MCF 10A (cell line): ENCODE measurements around the gene ACTR1A. TPM values are rescaled to one million over a fixed set of nuclear protein-coding genes. Genes with fewer than 3 reads are reported as not detected.

Experiments
- BruUV-seq: library from RNA; stranded (reverse); fragments of 400-500 nt; replicated peaks from 2 replicates; lab custom pipeline; 2021; lab: Mats Ljungman, UMichigan
- CTCF ChIA-PET: fragments of 300-600 bp; sonication (Branson Sonifier 250); formaldehyde crosslinking; extraction: SDS; loops from one replicate; lab custom pipeline; 2021; ENCODE audit warnings: antibody characterized with exemption, inconsistent platforms; lab: Yijun Ruan, JAX
- POLR2A ChIA-PET: fragments of 300-600, 350-650 bp; sonication (Branson Sonifier 250); formaldehyde crosslinking; extraction: SDS; loops from one replicate; lab custom pipeline; 2020; ENCODE audit warnings: antibody characterized with exemption, inconsistent platforms; lab: Yijun Ruan, JAX
- DNase-seq: peaks from one replicate; pipeline ENCODE4 v3.0.0-alpha.2; 2018; ENCODE audit not compliant: unreplicated experiment
- H3K27ac Mint-ChIP-seq: one replicate; pipeline ENCODE4 v1.8.0; 2022; ENCODE audit warnings: mild to moderate bottlenecking, low read depth, mixed read lengths; ENCODE audit not compliant: unreplicated experiment
- H3K27me3 Mint-ChIP-seq: one replicate; pipeline ENCODE4 v1.8.0; 2022; ENCODE audit warnings: mixed read lengths; ENCODE audit not compliant: insufficient read depth, unreplicated experiment
- H3K36me3 Mint-ChIP-seq: one replicate; pipeline ENCODE4 v1.8.0; 2022; ENCODE audit warnings: mild to moderate bottlenecking, moderate library complexity, mixed read lengths; ENCODE audit not compliant: insufficient read depth, unreplicated experiment
- H3K4me1 Mint-ChIP-seq: one replicate; pipeline ENCODE4 v1.8.0; 2022; ENCODE audit warnings: mixed read lengths; ENCODE audit not compliant: insufficient read depth, unreplicated experiment
- H3K4me3 Mint-ChIP-seq: one replicate; pipeline ENCODE4 v1.8.0; 2022; ENCODE audit warnings: mild to moderate bottlenecking, moderate library complexity, mixed read lengths; ENCODE audit not compliant: unreplicated experiment
- H3K9me3 Mint-ChIP-seq: one replicate; pipeline ENCODE4 v1.8.0; 2022; ENCODE audit warnings: mixed read lengths; ENCODE audit not compliant: unreplicated experiment
- intact Hi-C: fragments of 100-400 bp; cut with micrococcal nuclease; formaldehyde crosslinking; loops from 2 replicates; pipeline ENCODE4 v1.14.1; 2022
- total RNA-seq: library from RNA; stranded (reverse); gene quantifications from 2 replicates; pipeline ENCODE4 v1.2.3, GENCODE V29; 2022
- TF ChIP-seq, protein P1 (sequence below): fragments of 200-600 bp; IDR thresholded peaks from one replicate; pipeline ENCODE4 v1.8.0; 2022; ENCODE audit warnings: antibody characterized with exemption, mild to moderate bottlenecking; ENCODE audit not compliant: unreplicated experiment

ACTR1A gene
- total RNA-seq, 1 experiment from 2014 or later: 60.1 TPM

DNA sequence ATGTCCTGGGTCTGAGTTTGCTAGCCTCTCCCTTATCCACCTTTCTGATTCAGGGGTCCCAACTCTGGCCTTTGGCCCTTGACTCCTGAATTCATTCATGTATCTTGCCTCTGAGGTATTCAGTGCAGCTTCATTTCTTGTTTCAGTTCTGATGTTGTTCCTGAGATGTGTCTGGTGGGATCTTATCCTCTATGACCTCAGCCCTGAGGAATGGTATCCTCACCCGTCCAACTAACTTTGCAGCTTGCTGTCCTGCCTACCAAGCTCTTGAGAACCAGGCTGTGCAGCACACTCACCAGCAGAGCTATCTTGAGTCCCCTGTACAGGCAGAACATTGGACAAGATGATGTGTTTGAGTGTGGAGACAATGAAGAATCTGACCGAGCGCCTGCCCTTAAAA is 15.0 kb upstream of the ACTR1A start:
- no peaks in the 10 kb centered on the region for H3K9me3 Mint-ChIP-seq
- ChIA-PET CTCF (interaction anchor here (1.0 to 1.5 kb wide), 2 partner anchors 13 to 64 kb away, joined by 3 to 7 read pairs; partner anchors contain the start of gene SUFU), POLR2A (interaction anchor here (1.4 to 1.9 kb wide), 2 partner anchors 13 to 15 kb away, joined by 4 to 9 read pairs; partner anchors contain the start of genes ACTR1A and SUFU)
- no peak for DNase-seq
- no peak overlapping the region for H3K4me3 Mint-ChIP-seq
- H3K36me3 Mint-ChIP-seq: peaks cover 32% of the 10 kb centered on the region
- BruUV-seq: no TSS peak
- intact Hi-C loops: no loop called here
- peaks cover 6% of the 10 kb centered on the region for H3K4me1 Mint-ChIP-seq
- TF ChIP-seq, protein P1, sequence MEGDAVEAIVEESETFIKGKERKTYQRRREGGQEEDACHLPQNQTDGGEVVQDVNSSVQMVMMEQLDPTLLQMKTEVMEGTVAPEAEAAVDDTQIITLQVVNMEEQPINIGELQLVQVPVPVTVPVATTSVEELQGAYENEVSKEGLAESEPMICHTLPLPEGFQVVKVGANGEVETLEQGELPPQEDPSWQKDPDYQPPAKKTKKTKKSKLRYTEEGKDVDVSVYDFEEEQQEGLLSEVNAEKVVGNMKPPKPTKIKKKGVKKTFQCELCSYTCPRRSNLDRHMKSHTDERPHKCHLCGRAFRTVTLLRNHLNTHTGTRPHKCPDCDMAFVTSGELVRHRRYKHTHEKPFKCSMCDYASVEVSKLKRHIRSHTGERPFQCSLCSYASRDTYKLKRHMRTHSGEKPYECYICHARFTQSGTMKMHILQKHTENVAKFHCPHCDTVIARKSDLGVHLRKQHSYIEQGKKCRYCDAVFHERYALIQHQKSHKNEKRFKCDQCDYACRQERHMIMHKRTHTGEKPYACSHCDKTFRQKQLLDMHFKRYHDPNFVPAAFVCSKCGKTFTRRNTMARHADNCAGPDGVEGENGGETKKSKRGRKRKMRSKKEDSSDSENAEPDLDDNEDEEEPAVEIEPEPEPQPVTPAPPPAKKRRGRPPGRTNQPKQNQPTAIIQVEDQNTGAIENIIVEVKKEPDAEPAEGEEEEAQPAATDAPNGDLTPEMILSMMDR: no peak
- no peaks in the 10 kb centered on the region for H3K27me3 Mint-ChIP-seq
- H3K27ac Mint-ChIP-seq: no peak overlapping the region

DNA sequence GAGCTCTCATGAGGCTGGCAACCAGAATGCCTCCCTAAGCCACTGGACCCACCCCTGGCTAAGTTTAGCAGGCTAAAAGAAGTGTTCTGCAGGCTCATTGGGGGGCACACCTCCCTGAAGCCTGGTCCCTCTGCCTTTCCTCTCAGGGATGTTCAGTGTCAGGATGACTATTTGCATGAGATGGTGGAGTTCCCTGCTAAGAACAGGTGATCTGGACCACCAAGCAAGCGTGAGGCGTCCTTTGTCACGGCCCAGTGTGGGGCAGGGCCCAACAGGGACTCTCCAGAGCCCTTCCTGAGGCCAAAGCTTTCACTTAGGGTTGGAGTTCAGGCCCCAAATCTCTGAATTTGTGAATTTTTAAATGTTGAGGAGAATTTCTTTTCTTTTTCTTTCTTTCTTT is 13.2 kb upstream of the ACTR1A start:
- no peak for DNase-seq
- H3K9me3 Mint-ChIP-seq: no peaks in the 10 kb centered on the region
- no peaks in the 10 kb centered on the region for H3K27me3 Mint-ChIP-seq
- intact Hi-C loops: no loop called here
- H3K36me3 Mint-ChIP-seq: peaks cover 47% of the 10 kb centered on the region
- ChIA-PET POLR2A (interaction anchor here (1.0 kb wide), 1 partner anchor 126 kb away, joined by 3 read pairs; no protein-coding TSS in a partner anchor), CTCF (no interaction called here)
- TF ChIP-seq, protein P1: no peak
- no peak overlapping the region for H3K4me3 Mint-ChIP-seq
- no peak overlapping the region for H3K27ac Mint-ChIP-seq
- H3K4me1 Mint-ChIP-seq: peaks cover 6% of the 10 kb centered on the region
- no TSS peak for BruUV-seq

DNA sequence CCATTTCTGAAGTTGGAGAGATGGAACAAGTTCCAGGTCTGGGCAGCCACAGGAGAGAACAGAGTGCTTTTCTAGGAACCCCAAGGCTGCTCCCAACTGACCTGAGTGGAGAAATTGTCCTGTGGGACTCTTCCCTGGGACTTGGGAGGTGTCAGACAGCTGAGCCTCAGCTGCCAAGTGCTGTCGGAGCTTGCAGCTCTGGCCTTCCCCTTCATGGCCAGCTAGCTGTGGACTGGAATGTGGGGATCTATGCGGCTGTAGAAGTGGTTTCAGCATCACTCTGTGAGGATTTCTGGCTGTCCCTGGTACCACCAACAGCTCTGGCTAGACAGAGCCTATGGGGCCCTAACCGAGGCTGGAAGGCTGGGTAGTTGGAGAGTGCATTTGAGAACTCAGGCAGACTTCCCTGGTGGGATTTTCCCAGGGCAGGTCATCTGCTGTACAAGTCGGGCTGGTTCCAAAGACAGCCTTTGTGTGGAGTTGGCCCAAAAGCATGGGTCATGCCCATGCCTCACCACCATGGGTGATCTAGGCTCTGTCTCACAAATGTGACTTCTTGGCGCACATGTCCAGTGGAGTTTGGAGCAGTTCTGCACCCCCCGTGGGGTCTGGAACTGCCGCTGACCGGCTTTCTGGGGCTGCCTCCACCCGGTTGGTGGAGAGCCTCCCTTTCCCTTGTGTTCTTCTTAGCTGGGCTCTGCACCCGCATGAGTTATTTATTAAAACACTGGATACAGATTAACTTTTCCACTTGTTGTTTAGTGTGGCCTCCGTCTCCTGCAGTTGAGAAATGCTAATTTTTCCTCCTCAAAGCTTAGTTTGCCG is 12.2 kb upstream of the ACTR1A start:
- CTCF ChIA-PET: no interaction called here
- H3K4me1 Mint-ChIP-seq: no peaks in the 10 kb centered on the region

More for the DNA sequence above, 12.2 kb upstream of the ACTR1A start:
- POLR2A ChIA-PET: interaction anchor here (1.0 kb wide), 1 partner anchor 128 kb away, joined by 3 read pairs; no protein-coding TSS in a partner anchor
- no peak for DNase-seq
- BruUV-seq: no TSS peak
- intact Hi-C loops: no loop called here
- Mint-ChIP-seq H3K9me3 (no peaks in the 10 kb centered on the region), H3K27me3 (no peaks in the 10 kb centered on the region), H3K27ac (no peak overlapping the region), H3K4me3 (no peak overlapping the region), H3K36me3 (peaks cover 47% of the 10 kb centered on the region)
- TF ChIP-seq, protein P1: no peak
